ENCODE results near the gene HOXA7.

GRCh38 chr7:27189295-27189996 is 33.0 kb upstream of the HOXA7 start:
- TF ChIP-seq CTCF (IDR thresholded peaks at IDR 0.05) (no peak), POLR2A (IDR thresholded peaks at IDR 0.05) (no peak)

Measured in Peyer's patch (tissue), 4 donors.